ENCODE data around the gene LRFN2.

- TF ChIP-seq CTCF (IDR thresholded peaks at IDR 0.05): no peak
- TF ChIP-seq ZFX (IDR thresholded peaks at IDR 0.05; ENCODE audit: borderline replicate concordance): no peak
Measured at GRCh38 chr6:40387127-40387870, 199.9 kb downstream of the LRFN2 start.

Measured in 22Rv1 (cell line).